ENCODE data around the gene NSRP1. TPM values are rescaled to one million over a fixed set of nuclear protein-coding genes. Genes with fewer than 3 reads are reported as not detected.
"Not testable (repeated sequence)": the region's sequence is repeated elsewhere in the genome, so short reads cannot be mapped to it uniquely, and the experiment has no call there.

Gene NSRP1
- total and polyA plus RNA-seq, 10 of the 15 experiments (the other 5 are each of a cell fraction or from before 2014, with no cell fraction given): 12.5 to 69.7 (median 37.8) TPM

- BruUV-seq (replicated peaks); H3K9me3 ChIP-seq (replicated peaks; ENCODE audit: control insufficient read depth, insufficient read depth, low read length); H4K20me1 ChIP-seq (ENCODE audit: control insufficient read depth, insufficient read depth); ATAC-seq; DNase-seq (ENCODE audit: low read depth, low spot score); H3K36me3 ChIP-seq (ENCODE audit: control insufficient read depth in 2 of 2, insufficient read depth in 2 of 2, low read length in 1 of 2); H3K9ac ChIP-seq (ENCODE audit: control insufficient read depth, insufficient read depth, low read length); H3K27ac ChIP-seq (ENCODE audit: control insufficient read depth, insufficient read depth); in situ Hi-C loops (cut with MboI); H2AFZ ChIP-seq (ENCODE audit: control insufficient read depth, low read depth, low read length); H3K4me1 ChIP-seq (ENCODE audit: control insufficient read depth, insufficient read depth, low read length); intact Hi-C loops (cut with micrococcal nuclease; ENCODE audit: unreplicated experiment); FAIRE-seq; H3K27me3 ChIP-seq (replicated peaks in 1 of 2; ENCODE audit: control insufficient read depth in 2 of 2, insufficient read depth in 2 of 2, low read length in 1 of 2): not testable (repeated sequence)
- TF ChIP-seq MLLT1 (IDR thresholded peaks at IDR 0.05): peak; percentile 73; the same call in 1 of the 2 replicates
- 100% methylated on average over 5 of the region's 7 CpGs for WGBS (ENCODE audit: insufficient coverage, insufficient replicate concordance, low lambda C conversion rate, missing lambda C conversion rate)
- Histone ChIP-seq H3K79me2 (ENCODE audit: control insufficient read depth, insufficient read depth, low read length) (peaks cover 63% of the 10 kb centered on the region), H3K4me2 (ENCODE audit: control insufficient read depth, insufficient read depth) (peak overlapping the region; percentile 59), H3K4me3 (peak overlapping the region; percentile 95; the same call in 1 of the 2 replicates)
- ChIA-PET CTCF (interaction anchor here (0.6 to 4.5 kb wide), 6 partner anchors 7 to 217 kb away, joined by 3 to 33 read pairs (median 8); partner anchors contain the start of gene TMIGD1), RAD21 (ENCODE audit: unreplicated experiment) (interaction anchor here (0.7 to 2.7 kb wide), 8 partner anchors 8 to 217 kb away, joined by 3 to 15 read pairs (median 4); no protein-coding TSS in a partner anchor), POLR2A (interaction anchor here (0.6 to 1.7 kb wide), 5 partner anchors 80 to 1787 kb away, joined by 3 to 13 read pairs (median 3); partner anchors contain the start of gene BLMH), SMC1A (ENCODE audit: uncharacterized antibody, unreplicated experiment) (interaction anchor here (1.0 to 4.6 kb wide), 13 partner anchors 8 to 218 kb away, joined by 3 to 29 read pairs (median 5); partner anchors contain the start of gene BLMH)
Observed at GRCh38 chr17:30118635-30119034, 2.0 kb downstream of the NSRP1 start.

GRCh38 chr17:30124273-30124796 is 7.7 kb downstream of the NSRP1 start:
- ChIA-PET POLR2A (interaction anchor here (1.1 to 1.5 kb wide), 2 partner anchors 10 to 19 kb away, joined by 4 to 5 read pairs; no protein-coding TSS in a partner anchor), SMC1A (ENCODE audit: uncharacterized antibody, unreplicated experiment) (interaction anchor here (0.6 to 6.4 kb wide), 34 partner anchors 11 to 505 kb away, joined by 3 to 125 read pairs (median 7); partner anchors contain the start of genes BLMH, SLC6A4 and TMIGD1), RAD21 (ENCODE audit: unreplicated experiment) (interaction anchor here (1.1 to 4.9 kb wide), 20 partner anchors 11 to 215 kb away, joined by 3 to 92 read pairs (median 5); partner anchors contain the start of genes SLC6A4 and TMIGD1), CTCF (interaction anchor here (0.6 to 7.7 kb wide), 44 partner anchors 10 to 731 kb away, joined by 3 to 204 read pairs (median 8); partner anchors contain the start of genes BLMH, SLC6A4 and TMIGD1)
- Histone ChIP-seq H4K20me1 (ENCODE audit: control insufficient read depth, insufficient read depth) (no peaks in the 10 kb centered on the region), H3K9me3 (replicated peaks; ENCODE audit: control insufficient read depth, insufficient read depth, low read length) (no peaks in the 10 kb centered on the region), H3K36me3 (ENCODE audit: control insufficient read depth in 2 of 2, insufficient read depth in 2 of 2, low read length in 1 of 2) (peaks cover 2 to 6% of the 10 kb centered on the region in 2 experiments; a peak in 3 of 4 replicates), H3K79me2 (ENCODE audit: control insufficient read depth, insufficient read depth, low read length) (peaks cover 60% of the 10 kb centered on the region), H3K27ac (ENCODE audit: control insufficient read depth, insufficient read depth) (no peak overlapping the region), H3K9ac (ENCODE audit: control insufficient read depth, insufficient read depth, low read length) (no peak overlapping the region), H3K4me2 (ENCODE audit: control insufficient read depth, insufficient read depth) (no peak overlapping the region), H3K27me3 (replicated peaks in 1 of 2; ENCODE audit: control insufficient read depth in 2 of 2, insufficient read depth in 2 of 2, low read length in 1 of 2) (no peaks in the 10 kb centered on the region), H2AFZ (ENCODE audit: control insufficient read depth, low read depth, low read length) (no peak overlapping the region), H3K4me3 (no peak overlapping the region), H3K4me1 (ENCODE audit: control insufficient read depth, insufficient read depth, low read length) (peaks cover 7% of the 10 kb centered on the region; the same call in 1 of the 2 replicates)
- DNase-seq (ENCODE audit: low read depth, low spot score): no peak
- ATAC-seq: no peak
- in situ Hi-C loops (cut with MboI): loop anchor here (10.0 kb wide), 1 partner anchor 590 kb away; no protein-coding TSS in a partner anchor
- no peak for FAIRE-seq
- 96% methylated on average over 4 of the region's 4 CpGs for WGBS (ENCODE audit: insufficient coverage, insufficient replicate concordance, low lambda C conversion rate, missing lambda C conversion rate)
- no TSS peak for BruUV-seq (replicated peaks)
- intact Hi-C loops (cut with micrococcal nuclease; ENCODE audit: unreplicated experiment): loop anchor here (5.0 kb wide), 1 partner anchor 48 kb away; no protein-coding TSS in a partner anchor
- TF ChIP-seq REST (IDR thresholded peaks at IDR 0.05; ENCODE audit: low read depth, low read length): no peak
- TF ChIP-seq IRF4 (IDR thresholded peaks at IDR 0.05; ENCODE audit: low read depth, low read length): no peak
- TF ChIP-seq ZBTB11 (CRISPR knock-in tag; IDR thresholded peaks at IDR 0.05): no peak
- no peak for TF ChIP-seq EZH2 (IDR thresholded peaks at IDR 0.05; ENCODE audit: borderline replicate concordance, control insufficient read depth, low read depth, low read length)
